Colonic mucosa (tissue), 4 donors: Measurements from ENCODE around the gene SMARCA2. TPM values are rescaled to one million over a fixed set of nuclear protein-coding genes. Genes with fewer than 3 reads are reported as not detected.

Experiments
- DNase-seq: peaks from one replicate; pipeline ENCODE4 v3.0.0-alpha.2; 2020
- H3K27ac ChIP-seq: fragments of 200-600 bp; one replicate; pipeline ENCODE4 v1.8.0; 2021
- H3K27me3 ChIP-seq: fragments of 200-600 bp; one replicate; pipeline ENCODE4 v1.8.0; 2021
- H3K36me3 ChIP-seq: fragments of 200-600 bp; one replicate; pipeline ENCODE4 v1.8.0; 2021
- H3K4me1 ChIP-seq: fragments of 200-600 bp; one replicate; pipeline ENCODE4 v1.8.0; 2021; ENCODE audit warnings: mild to moderate bottlenecking
- H3K4me3 ChIP-seq: fragments of 200-600 bp; one replicate; pipeline ENCODE4 v1.8.0; 2021
- H3K9ac ChIP-seq, 2 donors: one replicate each; pipeline ENCODE4 v1.7.0; 2013; ENCODE audit warnings: control low read depth in 2 of 2, low read depth in 2 of 2, low read length in 2 of 2
- H3K9me3 ChIP-seq: fragments of 200-600 bp; one replicate; pipeline ENCODE4 v1.8.0; 2021
- CTCF ChIP-seq: fragments of 200-600 bp; IDR thresholded peaks from one replicate; pipeline ENCODE4 v1.8.0; 2022; ENCODE audit warnings: antibody characterized with exemption, mild to moderate bottlenecking
- intact Hi-C: fragments of 100-400 bp; cut with DNase I; formaldehyde crosslinking; loops from one replicate; pipeline ENCODE4 v1.14.1; 2022
- total RNA-seq, 2 donors: library from RNA; stranded (reverse); fragmentation: NEBNext Ultra II Directional in 1 of 2; extraction: Animal tissue kit (Norgen Biotek cat#: 25700) in 1 of 2; gene quantifications; one replicate each; pipeline ENCODE4 v1.2.1, GENCODE V29; 2021
- donor health status: healthy.
- donor health status: DM: no; HTN: no; CAD: no.
- donor health status: DM: no; HTN: no; CAD: no.

Gene SMARCA2
- total RNA-seq, 2 donors from 2014 or later: 89.4 to 97.0 TPM

- no peak for TF ChIP-seq CTCF
- DNase-seq: no peak
- Histone ChIP-seq H3K9me3 (no peaks in the 10 kb centered on the region), H3K27me3 (no peaks in the 10 kb centered on the region), H3K9ac (no peak overlapping the region), H3K27ac (no peak overlapping the region), H3K4me3 (no peak overlapping the region), H3K4me1 (no peaks in the 10 kb centered on the region), H3K36me3 (no peaks in the 10 kb centered on the region)
- intact Hi-C loops: no loop called here
Measured at GRCh38 chr9:2065704-2066103, 50.6 kb downstream of the SMARCA2 start.

GRCh38 chr9:2066312-2067273, 51.4 kb downstream of the SMARCA2 start:
- Histone ChIP-seq H3K27ac (no peak overlapping the region), H3K4me3 (no peak overlapping the region), H3K27me3 (no peaks in the 10 kb centered on the region), H3K4me1 (no peaks in the 10 kb centered on the region), H3K9ac (no peak overlapping the region), H3K36me3 (no peaks in the 10 kb centered on the region), H3K9me3 (no peaks in the 10 kb centered on the region)
- intact Hi-C loops: no loop called here
- no peak for DNase-seq
- TF ChIP-seq CTCF: no peak

GRCh38 chr9:2072752-2073405, 57.7 kb downstream of the SMARCA2 start:
- H3K36me3 ChIP-seq: peaks cover 8% of the 10 kb centered on the region
- no peaks in the 10 kb centered on the region for H3K4me1 ChIP-seq
- no peaks in the 10 kb centered on the region for H3K9me3 ChIP-seq
- H3K4me3 ChIP-seq: no peak overlapping the region
- H3K9ac ChIP-seq: no peak overlapping the region
- DNase-seq: no peak
- no peak for TF ChIP-seq CTCF
- H3K27me3 ChIP-seq: no peaks in the 10 kb centered on the region
- no peak overlapping the region for H3K27ac ChIP-seq
- intact Hi-C loops: no loop called here

- no peak for DNase-seq
- Histone ChIP-seq H3K4me3 (no peak overlapping the region), H3K9me3 (no peaks in the 10 kb centered on the region), H3K27ac (no peak overlapping the region), H3K4me1 (no peaks in the 10 kb centered on the region), H3K36me3 (peaks cover 6% of the 10 kb centered on the region), H3K9ac (no peak overlapping the region), H3K27me3 (no peaks in the 10 kb centered on the region)
- no peak for TF ChIP-seq CTCF
- intact Hi-C loops: no loop called here
Measured at GRCh38 chr9:2082772-2083171, 67.6 kb downstream of the SMARCA2 start.

GRCh38 chr9:2083479-2083878, 68.3 kb downstream of the SMARCA2 start:
- H3K27ac ChIP-seq: no peak overlapping the region
- no peak overlapping the region for H3K4me3 ChIP-seq
- H3K9ac ChIP-seq: no peak overlapping the region
- no peak for TF ChIP-seq CTCF
- intact Hi-C loops: no loop called here
- DNase-seq: no peak
- H3K27me3 ChIP-seq: no peaks in the 10 kb centered on the region
- H3K4me1 ChIP-seq: no peaks in the 10 kb centered on the region
- H3K36me3 ChIP-seq: peaks cover 6% of the 10 kb centered on the region
- no peaks in the 10 kb centered on the region for H3K9me3 ChIP-seq
